SU-DHL-6 (cell line): ENCODE measurements around the gene C1QL3.

Experiments used
- H2AFZ ChIP-seq: fragments of 200-600 bp; sonication (generic); 2 replicates; pipeline ENCODE4 v1.6.1; 2014; ENCODE audit warnings: low read depth, mild to moderate bottlenecking, moderate library complexity, mixed read lengths, antibody characterized with exemption, low read length; ENCODE audit not compliant: severe bottlenecking
- H3F3A ChIP-seq: fragments of 200-600 bp; shearing (Covaris generic); 2 replicates; pipeline ENCODE4 v1.6.0; 2016; ENCODE audit warnings: antibody characterized with exemption, mild to moderate bottlenecking; ENCODE audit not compliant: insufficient read depth
- H3K27ac ChIP-seq: fragments of 200-600 bp; sonication (generic); 2 replicates; pipeline ENCODE4 v1.5.1; 2016; ENCODE audit warnings: low read depth, mild to moderate bottlenecking, low read length, moderate library complexity, mixed read lengths
- H3K27me3 ChIP-seq: fragments of 200-600 bp; sonication (generic), shearing (Covaris generic); 2 replicates; pipeline ENCODE4 v1.6.0; 2014; ENCODE audit warnings: mild to moderate bottlenecking, low read length
- H3K36me3 ChIP-seq: fragments of 200-600 bp; sonication (generic); 2 replicates; pipeline ENCODE4 v1.6.1; 2014; ENCODE audit warnings: mild to moderate bottlenecking, low read length, mixed read lengths
- H3K4me2 ChIP-seq: fragments of 300-600, 200-600 bp; shearing (Covaris generic), sonication (generic); 2 replicates; pipeline ENCODE4 v1.6.0; 2014; ENCODE audit warnings: low read length, low read depth, mild to moderate bottlenecking; ENCODE audit not compliant: poor library complexity, severe bottlenecking
- H3K4me3 ChIP-seq: fragments of 200-600 bp; sonication (generic); 2 replicates; pipeline ENCODE4 v1.5.1; 2014; ENCODE audit warnings: antibody characterized with exemption, low read length, mild to moderate bottlenecking, mixed read lengths; ENCODE audit not compliant: insufficient read depth, poor library complexity, severe bottlenecking
- H3K79me2 ChIP-seq: fragments of 200-600 bp; sonication (generic); 2 replicates; pipeline ENCODE4 v1.6.1; 2014; ENCODE audit warnings: mild to moderate bottlenecking, low read length, moderate library complexity; ENCODE audit not compliant: insufficient read depth
- H3K9ac ChIP-seq: fragments of 200-600 bp; sonication (generic); 2 replicates; pipeline ENCODE4 v1.7.0; 2014; ENCODE audit warnings: mild to moderate bottlenecking, low read length
- H3K9me2 ChIP-seq: fragments of 200-600 bp; sonication (generic); replicated peaks from 2 replicates; pipeline ENCODE4 v1.6.1; 2014; ENCODE audit warnings: low read length; ENCODE audit not compliant: insufficient read depth
- H3K9me3 ChIP-seq: fragments of 200-600 bp; sonication (generic); 2 replicates; pipeline ENCODE4 v1.6.1; 2014; ENCODE audit warnings: low read length, mixed read lengths; ENCODE audit not compliant: insufficient read depth
- H4K20me1 ChIP-seq: fragments of 200-600 bp; sonication (generic); 2 replicates; pipeline ENCODE4 v1.6.1; 2014; ENCODE audit warnings: low read depth, mild to moderate bottlenecking, antibody characterized with exemption, low read length, moderate library complexity, mixed read lengths
- CTCF ChIP-seq: fragments of 200-600 bp; sonication (generic); IDR thresholded peaks from one replicate; pipeline ENCODE4 v1.5.1; 2017; ENCODE audit warnings: antibody characterized with exemption, mild to moderate bottlenecking, low read length, moderate library complexity; ENCODE audit not compliant: insufficient read depth, poor library complexity, severe bottlenecking
- EZH2phosphoT487 ChIP-seq: fragments of 200-600 bp; sonication (generic), shearing (Covaris generic); conservative IDR thresholded peaks from 2 replicates; pipeline ENCODE4 v1.6.1; 2018; ENCODE audit warnings: mild to moderate bottlenecking, antibody characterized with exemption, low read length, moderate library complexity, mixed read lengths

The C1QL3 gene

GRCh38 chr10:16544099-16544498 is 22.4 kb upstream of the C1QL3 start:
- TF ChIP-seq CTCF (no peak), EZH2phosphoT487 (no peak)
- no peaks in the 10 kb centered on the region for H3K9me2 ChIP-seq
- no peaks in the 10 kb centered on the region for H3F3A ChIP-seq
- H3K27me3 ChIP-seq = no peaks in the 10 kb centered on the region
- H3K36me3 ChIP-seq = no peaks in the 10 kb centered on the region
- H3K79me2 ChIP-seq = no peaks in the 10 kb centered on the region
- H2AFZ ChIP-seq = no peak overlapping the region
- H3K9ac ChIP-seq = no peak overlapping the region
- H3K9me3 ChIP-seq = no peaks in the 10 kb centered on the region
- H3K4me3 ChIP-seq = no peak overlapping the region
- no peak overlapping the region for H3K27ac ChIP-seq
- no peaks in the 10 kb centered on the region for H4K20me1 ChIP-seq
- no peak overlapping the region for H3K4me2 ChIP-seq

GRCh38 chr10:16536155-16536554 is 14.5 kb upstream of the C1QL3 start:
- no peak overlapping the region for H3K9ac ChIP-seq
- no peaks in the 10 kb centered on the region for H3K9me2 ChIP-seq
- no peaks in the 10 kb centered on the region for H3K36me3 ChIP-seq
- H3K9me3 ChIP-seq = no peaks in the 10 kb centered on the region
- no peak overlapping the region for H3K27ac ChIP-seq
- TF ChIP-seq CTCF = no peak
- TF ChIP-seq EZH2phosphoT487 = no peak
- no peak overlapping the region for H2AFZ ChIP-seq
- no peak overlapping the region for H3K4me3 ChIP-seq
- H3F3A ChIP-seq = no peaks in the 10 kb centered on the region
- no peaks in the 10 kb centered on the region for H3K27me3 ChIP-seq
- no peaks in the 10 kb centered on the region for H4K20me1 ChIP-seq
- H3K79me2 ChIP-seq = no peaks in the 10 kb centered on the region
- H3K4me2 ChIP-seq = no peak overlapping the region

GRCh38 chr10:16529853-16530252 is 8.2 kb upstream of the C1QL3 start:
- H3K4me3 ChIP-seq = no peak overlapping the region
- H3K9me3 ChIP-seq = no peaks in the 10 kb centered on the region
- no peaks in the 10 kb centered on the region for H3K9me2 ChIP-seq
- H3F3A ChIP-seq = no peaks in the 10 kb centered on the region
- TF ChIP-seq CTCF (no peak), EZH2phosphoT487 (no peak)
- no peaks in the 10 kb centered on the region for H3K79me2 ChIP-seq
- H4K20me1 ChIP-seq = no peaks in the 10 kb centered on the region
- no peak overlapping the region for H3K9ac ChIP-seq
- H3K4me2 ChIP-seq = no peak overlapping the region
- no peaks in the 10 kb centered on the region for H3K27me3 ChIP-seq
- no peak overlapping the region for H3K27ac ChIP-seq
- no peak overlapping the region for H2AFZ ChIP-seq
- H3K36me3 ChIP-seq = no peaks in the 10 kb centered on the region

GRCh38 chr10:16527452-16527851 is 5.8 kb upstream of the C1QL3 start:
- no peak overlapping the region for H3K4me3 ChIP-seq
- no peak overlapping the region for H2AFZ ChIP-seq
- H3K4me2 ChIP-seq = no peak overlapping the region
- H4K20me1 ChIP-seq = no peaks in the 10 kb centered on the region
- H3K27ac ChIP-seq = no peak overlapping the region
- H3K9me2 ChIP-seq = no peaks in the 10 kb centered on the region
- no peaks in the 10 kb centered on the region for H3K9me3 ChIP-seq
- H3K36me3 ChIP-seq = no peaks in the 10 kb centered on the region
- TF ChIP-seq EZH2phosphoT487 = no peak
- TF ChIP-seq CTCF = no peak
- no peaks in the 10 kb centered on the region for H3K79me2 ChIP-seq
- H3K9ac ChIP-seq = no peak overlapping the region
- no peaks in the 10 kb centered on the region for H3K27me3 ChIP-seq
- H3F3A ChIP-seq = 0 out of 2 replicates have a peak, but pooled peaks cover 3% of the 10 kb centered on the region
